Measurements from ENCODE around the gene APLF. TPM values are rescaled to one million over a fixed set of nuclear protein-coding genes. Genes with fewer than 3 reads are reported as not detected.
A peak's percentile ranks its signal among the peaks of the same experiment; 100 is the strongest.

Gene APLF
- total and polyA plus RNA-seq, 10 of the 15 experiments (the other 5 are each of a cell fraction or from before 2014, with no cell fraction given), result 0.66 to 2.8 (median 1.8) TPM

- intact Hi-C loops (cut with micrococcal nuclease; ENCODE audit: unreplicated experiment), result no loop called here
- no peak overlapping the region for H3K27ac ChIP-seq (ENCODE audit: control insufficient read depth, insufficient read depth)
- ChIA-PET CTCF (interaction anchor here (1.8 to 2.6 kb wide), 2 partner anchors 53 to 79 kb away, joined by 5 to 9 read pairs; no protein-coding TSS in a partner anchor), POLR2A (no interaction called here), SMC1A (ENCODE audit: uncharacterized antibody, unreplicated experiment) (no interaction called here), RAD21 (ENCODE audit: unreplicated experiment) (no interaction called here)
- ATAC-seq (no peak), DNase-seq (ENCODE audit: low read depth, low spot score) (no peak), FAIRE-seq (peak; percentile 81)
- no peaks in the 10 kb centered on the region for H3K27me3 ChIP-seq (replicated peaks in 1 of 2; ENCODE audit: control insufficient read depth in 2 of 2, insufficient read depth in 2 of 2, low read length in 1 of 2)
- no peaks in the 10 kb centered on the region for H3K36me3 ChIP-seq (ENCODE audit: control insufficient read depth in 2 of 2, insufficient read depth in 2 of 2, low read length in 1 of 2)
- no peaks in the 10 kb centered on the region for H3K4me1 ChIP-seq (ENCODE audit: control insufficient read depth, insufficient read depth, low read length)
- TF ChIP-seq RELA (IDR thresholded peaks at IDR 0.05; ENCODE audit: borderline replicate concordance, partially characterized antibody), result no peak
- 85% methylated on average over 5 of the region's 5 CpGs for WGBS (ENCODE audit: insufficient coverage, insufficient replicate concordance, low lambda C conversion rate, missing lambda C conversion rate)
- in situ Hi-C loops (cut with MboI), result no loop called here
- H3K4me3 ChIP-seq, result no peak overlapping the region
- H3K9ac ChIP-seq (ENCODE audit: control insufficient read depth, insufficient read depth, low read length), result no peak overlapping the region
- no peaks in the 10 kb centered on the region for H3K9me3 ChIP-seq (replicated peaks; ENCODE audit: control insufficient read depth, insufficient read depth, low read length)
- BruUV-seq (replicated peaks), result no TSS peak
- H4K20me1 ChIP-seq (ENCODE audit: control insufficient read depth, insufficient read depth), result no peaks in the 10 kb centered on the region
- H2AFZ ChIP-seq (ENCODE audit: control insufficient read depth, low read depth, low read length), result no peak overlapping the region
- no peak overlapping the region for H3K4me2 ChIP-seq (ENCODE audit: control insufficient read depth, insufficient read depth)
- no peaks in the 10 kb centered on the region for H3K79me2 ChIP-seq (ENCODE audit: control insufficient read depth, insufficient read depth, low read length)
Observed at GRCh38 chr2:68516051-68516955, 48.9 kb downstream of the APLF start.

DNA sequence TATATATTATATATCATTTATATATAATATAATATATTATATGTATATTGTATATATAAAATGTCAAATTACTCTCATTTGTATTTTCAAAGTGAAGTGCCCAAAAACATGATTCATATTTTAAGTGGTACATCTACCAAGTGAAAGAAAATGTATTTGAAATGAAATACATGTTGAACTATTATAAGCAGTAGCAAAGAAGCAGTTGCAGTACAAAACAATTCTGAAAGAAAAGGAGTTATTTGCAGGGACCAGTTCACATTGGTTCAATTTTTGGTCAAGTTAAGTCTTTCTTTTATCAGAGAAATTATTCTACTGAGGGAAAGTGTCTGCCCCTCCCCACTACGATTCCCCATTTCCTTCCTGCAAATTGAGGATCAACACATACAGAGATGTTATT, 51.9 kb downstream of the APLF start:
- H2AFZ ChIP-seq (ENCODE audit: control insufficient read depth, low read depth, low read length), result no peak overlapping the region
- no peaks in the 10 kb centered on the region for H4K20me1 ChIP-seq (ENCODE audit: control insufficient read depth, insufficient read depth)
- BruUV-seq (replicated peaks), result no TSS peak
- no peaks in the 10 kb centered on the region for H3K27me3 ChIP-seq (replicated peaks in 1 of 2; ENCODE audit: control insufficient read depth in 2 of 2, insufficient read depth in 2 of 2, low read length in 1 of 2)
- no peaks in the 10 kb centered on the region for H3K4me1 ChIP-seq (ENCODE audit: control insufficient read depth, insufficient read depth, low read length)
- H3K36me3 ChIP-seq (ENCODE audit: control insufficient read depth in 2 of 2, insufficient read depth in 2 of 2, low read length in 1 of 2), result no peaks in the 10 kb centered on the region
- no peak for ATAC-seq
- ChIA-PET SMC1A (ENCODE audit: uncharacterized antibody, unreplicated experiment) (no interaction called here), CTCF (no interaction called here), RAD21 (ENCODE audit: unreplicated experiment) (no interaction called here), POLR2A (no interaction called here)
- no peak for TF ChIP-seq RFX5 (IDR thresholded peaks at IDR 0.05; ENCODE audit: low read depth, low read length)
- no peak for TF ChIP-seq RELA (IDR thresholded peaks at IDR 0.05; ENCODE audit: borderline replicate concordance, partially characterized antibody)
- no peak for TF ChIP-seq NKRF (conservative IDR thresholded peaks at IDR 0.05)
- TF ChIP-seq, protein P1, sequence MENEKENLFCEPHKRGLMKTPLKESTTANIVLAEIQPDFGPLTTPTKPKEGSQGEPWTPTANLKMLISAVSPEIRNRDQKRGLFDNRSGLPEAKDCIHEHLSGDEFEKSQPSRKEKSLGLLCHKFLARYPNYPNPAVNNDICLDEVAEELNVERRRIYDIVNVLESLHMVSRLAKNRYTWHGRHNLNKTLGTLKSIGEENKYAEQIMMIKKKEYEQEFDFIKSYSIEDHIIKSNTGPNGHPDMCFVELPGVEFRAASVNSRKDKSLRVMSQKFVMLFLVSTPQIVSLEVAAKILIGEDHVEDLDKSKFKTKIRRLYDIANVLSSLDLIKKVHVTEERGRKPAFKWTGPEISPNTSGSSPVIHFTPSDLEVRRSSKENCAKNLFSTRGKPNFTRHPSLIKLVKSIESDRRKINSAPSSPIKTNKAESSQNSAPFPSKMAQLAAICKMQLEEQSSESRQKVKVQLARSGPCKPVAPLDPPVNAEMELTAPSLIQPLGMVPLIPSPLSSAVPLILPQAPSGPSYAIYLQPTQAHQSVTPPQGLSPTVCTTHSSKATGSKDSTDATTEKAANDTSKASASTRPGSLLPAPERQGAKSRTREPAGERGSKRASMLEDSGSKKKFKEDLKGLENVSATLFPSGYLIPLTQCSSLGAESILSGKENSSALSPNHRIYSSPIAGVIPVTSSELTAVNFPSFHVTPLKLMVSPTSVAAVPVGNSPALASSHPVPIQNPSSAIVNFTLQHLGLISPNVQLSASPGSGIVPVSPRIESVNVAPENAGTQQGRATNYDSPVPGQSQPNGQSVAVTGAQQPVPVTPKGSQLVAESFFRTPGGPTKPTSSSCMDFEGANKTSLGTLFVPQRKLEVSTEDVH (IDR thresholded peaks at IDR 0.05; ENCODE audit: low read depth, partially characterized antibody), result no peak
- TF ChIP-seq NBN (IDR thresholded peaks at IDR 0.05), result no peak
- no peak for TF ChIP-seq ZNF384 (IDR thresholded peaks at IDR 0.05; ENCODE audit: borderline replicate concordance, low read depth, low read length)
- no peak for TF ChIP-seq SIN3A (IDR thresholded peaks at IDR 0.05; ENCODE audit: low read depth, low read length)
- TF ChIP-seq CHD1 (IDR thresholded peaks at IDR 0.05; ENCODE audit: low read depth, low read length), result no peak
- TF ChIP-seq SRF (IDR thresholded peaks at IDR 0.05; ENCODE audit: low read depth in 2 of 2, low read length in 2 of 2), result no peak
- TF ChIP-seq DPF2 (IDR thresholded peaks at IDR 0.05), result no peak
- no peak for TF ChIP-seq IKZF2 (IDR thresholded peaks at IDR 0.05)
- TF ChIP-seq ZZZ3 (IDR thresholded peaks at IDR 0.05; ENCODE audit: control insufficient read depth, insufficient read length, low read depth), result no peak
- H3K9me3 ChIP-seq (replicated peaks; ENCODE audit: control insufficient read depth, insufficient read depth, low read length), result no peaks in the 10 kb centered on the region
- H3K4me3 ChIP-seq, result no peak overlapping the region
- no peak overlapping the region for H3K4me2 ChIP-seq (ENCODE audit: control insufficient read depth, insufficient read depth)
- H3K79me2 ChIP-seq (ENCODE audit: control insufficient read depth, insufficient read depth, low read length), result no peaks in the 10 kb centered on the region
- no peak for FAIRE-seq
- DNase-seq (ENCODE audit: low read depth, low spot score), result no peak
- intact Hi-C loops (cut with micrococcal nuclease; ENCODE audit: unreplicated experiment) (no loop called here), in situ Hi-C loops (cut with MboI) (no loop called here)
- no peak overlapping the region for H3K9ac ChIP-seq (ENCODE audit: control insufficient read depth, insufficient read depth, low read length)
- no peak overlapping the region for H3K27ac ChIP-seq (ENCODE audit: control insufficient read depth, insufficient read depth)
- WGBS (ENCODE audit: insufficient coverage, insufficient replicate concordance, low lambda C conversion rate, missing lambda C conversion rate), result 39% methylated on average over 1 of the region's 1 CpG

Data from GM12878 (cell line).